Stimulated activated effector memory CD8-positive, alpha-beta T cell treated with anti-CD3 and anti-CD28 coated beads, Interleukin-12 subunit alpha, Interleukin-12 subunit beta, amount 100 ng/mL, for 72 hours (primary cell): Measurements from ENCODE around the gene DDX51.
"Not testable (repeated sequence)": the region's sequence is repeated elsewhere in the genome, so short reads cannot be mapped to it uniquely, and the experiment has no call there.

Experiments used
- ATAC-seq: fragments of 150-1000 bp; cut with Tn5 transposase; 2 replicates; pipeline ENCODE4 v1.10.0; 2021
- DNase-seq, 2 donors: peaks; one replicate each; pipeline ENCODE4 v3.0.0; 2021 to 2022; ENCODE audit warnings: low spot score in 2 of 2
- H3K27ac Mint-ChIP-seq: one replicate; pipeline ENCODE4 v1.8.0; 2022; ENCODE audit warnings: mild to moderate bottlenecking, mixed read lengths
- H3K36me3 Mint-ChIP-seq: one replicate; pipeline ENCODE4 v1.8.0; 2022; ENCODE audit warnings: mild to moderate bottlenecking, mixed read lengths
- H3K4me1 Mint-ChIP-seq: one replicate; pipeline ENCODE4 v1.8.0; 2022; ENCODE audit warnings: mixed read lengths
- H3K4me3 Mint-ChIP-seq: one replicate; pipeline ENCODE4 v1.8.0; 2022; ENCODE audit warnings: mild to moderate bottlenecking, mixed read lengths
- H3K9me3 Mint-ChIP-seq: one replicate; pipeline ENCODE4 v1.8.0; 2022; ENCODE audit warnings: mixed read lengths

The DDX51 gene

DNA sequence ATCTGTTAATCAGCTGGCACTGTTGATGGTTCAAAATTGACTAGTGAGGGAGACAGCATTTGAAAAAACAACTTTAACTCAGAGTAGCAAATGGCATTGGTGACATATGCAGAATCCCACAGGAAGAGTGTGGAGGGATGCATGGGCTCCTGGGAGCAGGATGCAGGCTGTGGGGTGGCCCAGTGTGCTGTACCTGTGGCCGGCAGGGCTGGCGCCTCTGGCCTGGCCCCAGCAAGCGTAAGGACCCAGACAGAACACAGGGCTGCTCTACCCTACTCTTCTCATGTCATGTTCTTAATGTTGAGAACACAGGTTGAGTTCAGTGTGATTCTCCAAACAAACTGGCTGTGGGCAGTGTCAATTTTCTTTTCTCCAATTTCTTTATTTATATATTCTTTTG lies 33.4 kb downstream of the DDX51 start:
- H3K4me1 Mint-ChIP-seq: no peaks in the 10 kb centered on the region
- DNase-seq: no peak
- no peak overlapping the region for H3K4me3 Mint-ChIP-seq
- no peaks in the 10 kb centered on the region for H3K9me3 Mint-ChIP-seq
- ATAC-seq: no peak
- H3K36me3 Mint-ChIP-seq: peaks cover 78% of the 10 kb centered on the region
- no peak overlapping the region for H3K27ac Mint-ChIP-seq

DNA sequence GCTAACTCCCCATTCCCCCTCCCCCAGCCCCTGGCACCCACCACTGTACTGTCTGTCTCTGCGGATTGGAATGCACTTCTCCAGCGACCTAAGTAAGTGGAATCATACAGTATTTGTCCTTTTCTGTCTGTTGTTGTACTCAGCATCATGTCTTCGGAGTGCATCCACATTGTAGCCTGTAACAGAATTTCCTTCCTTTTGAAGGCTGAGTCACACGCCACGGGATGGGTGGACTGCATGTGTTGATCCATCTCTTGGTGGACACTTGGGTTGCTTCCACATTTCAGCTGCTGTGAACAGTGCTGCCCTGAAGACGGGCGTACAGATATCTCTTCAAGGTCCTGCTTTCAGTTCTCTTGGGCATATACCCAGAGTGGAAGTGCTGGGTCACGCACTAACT lies 34.4 kb downstream of the DDX51 start:
- Mint-ChIP-seq H3K9me3 (no peaks in the 10 kb centered on the region), H3K36me3 (peaks cover 69% of the 10 kb centered on the region), H3K27ac (no peak overlapping the region), H3K4me3 (no peak overlapping the region), H3K4me1 (no peaks in the 10 kb centered on the region)
- ATAC-seq (no peak), DNase-seq (no peak)

DNA sequence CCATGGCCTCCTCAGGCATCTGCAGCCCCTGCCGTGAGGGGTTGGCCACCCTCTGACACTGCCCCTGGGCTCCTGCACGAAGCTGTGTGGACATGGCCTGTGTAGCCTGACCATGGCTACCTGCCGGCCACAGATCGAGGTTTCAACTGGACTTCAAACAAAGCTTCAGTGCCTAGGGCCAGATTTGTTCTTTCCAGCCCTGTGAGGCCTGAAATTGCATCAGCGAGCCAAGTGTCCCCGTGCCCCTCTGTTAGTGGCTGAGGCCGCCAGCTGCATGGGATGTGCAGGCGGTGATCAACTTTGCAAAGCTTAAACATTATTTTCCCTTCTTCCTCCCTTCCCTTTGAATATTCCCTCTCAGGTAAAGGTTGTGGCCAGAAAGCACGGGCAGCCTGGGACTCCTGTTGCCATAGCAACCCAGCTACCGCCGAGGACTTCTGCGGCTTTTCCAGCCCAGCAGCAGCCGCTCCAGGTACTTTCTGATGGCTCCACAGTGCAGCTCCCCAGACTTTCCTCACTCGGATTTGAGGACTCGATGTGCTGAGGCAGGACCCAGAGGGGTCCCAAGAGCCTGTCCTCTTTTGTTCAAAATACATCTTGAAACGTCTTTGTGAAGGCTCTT lies 35.8 kb downstream of the DDX51 start:
- Mint-ChIP-seq H3K9me3 (no peaks in the 10 kb centered on the region), H3K36me3 (peaks cover 55% of the 10 kb centered on the region), H3K4me3 (no peak overlapping the region), H3K4me1 (no peaks in the 10 kb centered on the region), H3K27ac (no peak overlapping the region)
- ATAC-seq (no peak), DNase-seq (no peak)

DNA sequence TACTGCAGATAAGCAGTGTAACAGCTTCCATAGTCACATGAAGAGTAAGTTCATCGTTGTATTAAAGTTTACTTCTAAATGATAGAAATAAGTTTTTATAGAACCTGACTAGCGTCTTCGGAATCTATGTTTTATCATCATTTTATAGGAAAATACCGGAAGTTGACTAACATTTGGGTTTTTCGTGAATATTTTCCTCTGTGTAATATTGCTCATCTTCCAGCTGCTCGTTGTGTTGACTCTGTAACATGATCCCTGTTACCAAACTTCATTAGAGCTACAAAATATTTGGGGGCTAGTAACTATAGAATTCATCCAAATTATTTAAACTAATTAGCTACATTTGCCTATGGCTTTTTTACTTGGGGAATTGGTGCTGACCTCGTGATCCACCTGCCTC lies 37.2 kb downstream of the DDX51 start:
- H3K9me3 Mint-ChIP-seq: no peaks in the 10 kb centered on the region
- DNase-seq: no peak
- no peak for ATAC-seq
- H3K27ac Mint-ChIP-seq: no peak overlapping the region
- H3K4me1 Mint-ChIP-seq: no peaks in the 10 kb centered on the region
- H3K4me3 Mint-ChIP-seq: no peak overlapping the region
- H3K36me3 Mint-ChIP-seq: peaks cover 42% of the 10 kb centered on the region

DNA sequence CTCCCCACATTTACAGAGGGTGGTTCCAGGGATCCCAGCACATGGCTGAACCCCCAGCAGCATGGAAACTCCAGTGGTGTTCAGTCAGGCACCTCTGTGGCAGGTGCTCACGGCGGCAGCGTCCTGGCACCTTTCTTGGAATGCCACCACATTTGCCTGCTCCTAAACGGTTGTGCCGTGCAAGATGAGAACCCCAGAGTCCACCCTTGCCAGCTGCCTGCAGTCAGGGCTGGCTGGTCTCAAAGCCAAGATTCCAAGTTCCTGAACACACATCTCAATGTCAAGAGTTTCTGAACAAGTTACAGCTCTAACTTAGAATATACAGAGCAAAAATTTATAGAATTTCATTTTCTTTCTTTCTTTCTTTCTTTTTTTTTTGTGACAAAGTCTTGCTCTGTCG lies 38.7 kb downstream of the DDX51 start:
- Mint-ChIP-seq H3K27ac (no peak overlapping the region), H3K36me3 (peaks cover 35% of the 10 kb centered on the region), H3K9me3 (no peaks in the 10 kb centered on the region), H3K4me1 (no peaks in the 10 kb centered on the region), H3K4me3 (no peak overlapping the region)
- DNase-seq (no peak), ATAC-seq (no peak)

DNA sequence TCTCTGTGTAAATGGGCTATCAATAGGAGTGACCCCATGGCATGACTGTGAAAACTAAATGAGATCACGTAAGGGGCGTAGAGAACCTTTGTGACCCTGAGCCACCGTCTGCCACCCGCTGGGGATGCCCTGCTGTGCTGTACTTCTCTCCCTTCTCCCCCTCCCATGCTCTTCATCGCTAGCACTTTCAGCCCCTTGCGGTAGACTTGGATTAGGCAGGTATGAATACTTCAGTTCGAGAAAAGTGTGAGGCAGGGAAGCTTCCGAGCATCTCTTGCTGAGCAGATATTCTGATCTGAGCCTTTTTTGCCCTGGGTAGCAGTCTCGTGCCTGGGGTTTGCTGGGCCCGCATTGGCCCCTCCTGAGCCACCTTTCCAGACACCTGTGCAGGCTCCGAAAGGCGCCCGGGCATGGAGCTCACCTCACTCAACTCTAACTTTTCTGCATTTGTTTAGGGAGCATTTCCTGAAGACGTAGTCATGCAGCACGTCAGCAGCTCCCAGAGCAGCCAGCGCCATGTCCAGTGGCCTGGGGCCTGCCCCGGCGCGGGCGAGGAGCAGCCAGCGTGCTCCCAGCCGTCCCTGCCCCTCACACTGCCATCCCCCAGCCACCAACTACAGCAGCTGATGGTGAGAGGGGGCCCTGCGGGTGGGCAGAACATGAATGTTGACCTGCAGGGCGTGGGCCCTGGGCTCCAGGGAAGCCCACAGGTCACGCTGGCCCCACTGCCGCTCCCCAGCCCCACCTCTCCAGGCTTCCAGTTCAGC lies 40.4 kb downstream of the DDX51 start:
- no peak for DNase-seq
- Mint-ChIP-seq H3K27ac (no peak overlapping the region), H3K36me3 (peaks cover 39% of the 10 kb centered on the region), H3K4me3 (no peak overlapping the region), H3K4me1 (no peaks in the 10 kb centered on the region), H3K9me3 (no peaks in the 10 kb centered on the region)
- ATAC-seq: no peak

DNA sequence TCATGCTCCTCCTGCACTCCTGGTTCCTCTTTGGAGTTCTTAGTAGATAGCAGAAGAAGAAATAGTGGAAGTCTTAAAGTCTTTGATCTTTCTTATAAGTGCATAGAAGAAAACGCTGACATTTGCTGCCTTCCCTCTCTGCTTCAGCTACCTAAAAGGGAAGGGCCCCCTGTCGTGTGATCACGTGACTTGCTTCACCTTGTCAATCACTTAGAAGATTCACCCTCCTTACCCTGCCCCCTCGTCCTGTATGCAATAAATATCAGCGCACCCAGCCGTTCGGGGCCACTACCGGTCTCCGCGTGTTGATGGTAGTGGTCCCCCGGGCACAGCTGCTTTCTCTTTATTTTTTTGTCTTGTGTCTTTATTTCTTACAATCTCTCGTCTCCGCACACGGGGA lies 41.0 kb downstream of the DDX51 start:
- not testable (repeated sequence) for H3K9me3 Mint-ChIP-seq, ATAC-seq, H3K4me3 Mint-ChIP-seq, H3K4me1 Mint-ChIP-seq, H3K27ac Mint-ChIP-seq, DNase-seq
- peaks cover 39% of the 10 kb centered on the region for H3K36me3 Mint-ChIP-seq

DNA sequence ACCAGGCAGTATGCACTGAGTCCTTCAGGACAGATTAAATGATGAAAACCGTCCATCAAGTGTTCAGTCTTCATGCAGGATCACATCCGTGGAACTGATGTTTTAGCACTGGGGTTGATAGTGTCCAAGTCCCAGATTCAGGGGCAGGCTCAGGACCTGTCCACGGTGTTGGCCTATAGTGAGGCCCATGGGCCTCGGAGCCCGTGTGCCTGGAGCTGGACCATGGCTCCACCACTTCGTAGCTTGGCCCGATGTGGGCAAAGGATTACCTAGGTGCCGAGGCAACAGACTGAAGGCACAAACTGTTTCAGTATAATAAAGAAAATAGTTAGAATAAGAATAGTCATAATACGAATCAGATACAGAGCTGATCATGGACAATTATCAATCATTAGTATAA lies 41.8 kb downstream of the DDX51 start:
- Mint-ChIP-seq H3K9me3 (no peaks in the 10 kb centered on the region), H3K4me3 (no peak overlapping the region), H3K4me1 (no peaks in the 10 kb centered on the region), H3K27ac (no peak overlapping the region), H3K36me3 (peaks cover 34% of the 10 kb centered on the region)
- no peak for ATAC-seq
- no peak for DNase-seq

DNA sequence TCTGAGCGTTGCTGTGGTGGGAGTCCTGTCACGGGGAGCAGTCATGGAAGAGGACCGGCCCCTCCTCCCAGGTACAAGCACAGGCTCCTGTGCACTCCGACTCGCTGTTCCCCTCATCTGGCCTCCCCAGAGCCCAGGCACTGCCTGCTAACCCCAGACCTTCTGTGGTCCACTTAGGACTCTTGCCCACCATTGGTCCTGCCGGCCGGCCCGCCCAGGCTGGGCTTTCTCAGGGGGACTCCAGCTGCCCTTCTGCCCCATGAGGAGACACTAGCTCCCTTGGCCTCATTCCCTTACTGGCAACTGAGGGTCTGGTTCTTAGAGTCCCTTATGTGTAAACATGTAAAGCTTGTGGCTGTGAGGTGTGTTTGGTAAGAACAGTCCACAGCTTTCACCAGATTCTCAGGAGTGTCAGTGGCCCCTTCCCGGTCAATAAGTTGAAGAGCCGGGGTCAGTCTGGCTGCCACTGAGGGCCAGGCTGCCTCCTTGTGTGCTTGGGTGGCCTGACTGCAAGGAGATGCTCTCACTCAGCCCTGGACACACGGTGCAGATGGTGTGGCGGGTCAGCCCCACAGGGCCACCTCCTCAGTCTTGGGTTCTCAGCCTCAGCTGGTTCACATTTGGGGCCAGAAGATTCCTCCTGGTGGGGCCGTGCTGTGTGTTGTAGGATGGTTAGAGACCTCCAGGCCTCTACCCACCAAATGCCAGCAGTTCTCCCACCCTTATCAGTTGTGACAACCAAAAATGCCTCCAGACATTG lies 43.6 kb downstream of the DDX51 start:
- peaks cover 4% of the 10 kb centered on the region for H3K9me3 Mint-ChIP-seq
- H3K36me3 Mint-ChIP-seq: peaks cover 37% of the 10 kb centered on the region
- no peak for ATAC-seq
- H3K27ac Mint-ChIP-seq: no peak overlapping the region
- no peak overlapping the region for H3K4me3 Mint-ChIP-seq
- peaks cover 7% of the 10 kb centered on the region for H3K4me1 Mint-ChIP-seq
- DNase-seq: no peak

DNA sequence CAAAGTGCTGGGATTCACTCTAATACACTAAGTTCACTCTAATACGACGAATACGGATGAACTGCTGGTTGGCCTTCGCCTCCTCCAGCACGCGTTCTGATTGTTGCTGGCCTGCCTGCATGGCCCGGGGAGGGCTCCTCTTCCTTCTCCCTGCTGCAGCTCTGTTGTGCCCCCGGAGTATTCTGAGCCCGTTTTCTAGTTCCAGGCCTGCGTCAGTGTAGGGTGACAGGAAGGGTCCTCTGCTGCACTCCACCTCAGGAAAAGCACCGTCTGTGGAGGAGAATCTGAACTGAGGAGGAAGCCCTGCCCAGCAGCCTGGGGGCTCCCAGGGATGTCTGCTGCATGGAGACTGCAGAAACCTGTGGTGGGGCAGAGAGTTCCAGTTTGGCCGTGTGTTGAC lies 44.4 kb downstream of the DDX51 start:
- DNase-seq (no peak), ATAC-seq (no peak)
- peak overlapping the region; percentile 26 for H3K27ac Mint-ChIP-seq
- peaks cover 4% of the 10 kb centered on the region for H3K9me3 Mint-ChIP-seq
- H3K36me3 Mint-ChIP-seq: peaks cover 41% of the 10 kb centered on the region
- peaks cover 8% of the 10 kb centered on the region for H3K4me1 Mint-ChIP-seq
- no peak overlapping the region for H3K4me3 Mint-ChIP-seq

DNA sequence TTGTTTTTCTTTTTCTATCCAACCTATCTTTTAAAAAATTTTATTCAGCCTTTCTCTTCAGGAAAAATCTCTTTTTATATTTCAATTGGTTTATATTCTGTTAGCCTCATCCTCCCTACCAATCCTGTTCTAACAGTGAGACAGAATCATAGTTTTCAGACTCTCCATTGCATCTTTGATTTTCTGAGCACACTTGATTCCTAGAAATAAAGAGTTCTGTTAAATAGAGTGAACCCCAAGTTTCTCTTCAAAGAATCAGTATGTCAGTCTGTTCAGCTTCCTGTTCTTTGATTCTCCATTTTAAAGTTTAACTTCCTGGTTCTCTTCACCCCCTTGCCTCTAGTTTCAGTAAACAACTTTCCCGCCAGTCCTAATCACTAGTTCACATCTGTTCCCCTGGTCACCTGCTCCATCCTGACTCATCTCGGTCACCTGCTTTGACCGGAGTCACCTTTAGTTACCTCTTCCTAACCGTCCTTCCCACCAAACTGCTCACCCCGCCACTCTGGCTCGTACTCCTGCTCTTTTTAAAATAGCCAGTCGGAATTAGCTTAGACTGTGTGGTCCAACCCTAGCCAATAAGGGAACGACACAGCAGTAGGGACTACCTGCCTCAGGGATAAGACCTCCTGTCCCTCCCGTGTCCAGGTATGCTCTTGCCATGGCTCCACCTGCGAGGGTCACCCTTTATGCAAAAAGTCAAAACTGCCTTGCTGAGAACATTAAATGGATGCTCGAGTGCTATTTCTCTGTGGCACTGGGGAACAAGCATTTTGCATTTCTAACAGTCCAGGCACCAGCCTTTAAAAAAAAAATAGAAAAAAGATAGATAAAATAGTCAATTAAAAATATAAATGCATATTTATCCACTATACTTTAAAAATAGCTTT lies 48.4 kb downstream of the DDX51 start:
- H3K4me3 Mint-ChIP-seq: no peak overlapping the region
- peaks cover 8% of the 10 kb centered on the region for H3K4me1 Mint-ChIP-seq
- peaks cover 4% of the 10 kb centered on the region for H3K9me3 Mint-ChIP-seq
- peak overlapping the region; percentile 88 for H3K27ac Mint-ChIP-seq
- H3K36me3 Mint-ChIP-seq: peaks cover 61% of the 10 kb centered on the region
- DNase-seq (no peak), ATAC-seq (no peak)

DNA sequence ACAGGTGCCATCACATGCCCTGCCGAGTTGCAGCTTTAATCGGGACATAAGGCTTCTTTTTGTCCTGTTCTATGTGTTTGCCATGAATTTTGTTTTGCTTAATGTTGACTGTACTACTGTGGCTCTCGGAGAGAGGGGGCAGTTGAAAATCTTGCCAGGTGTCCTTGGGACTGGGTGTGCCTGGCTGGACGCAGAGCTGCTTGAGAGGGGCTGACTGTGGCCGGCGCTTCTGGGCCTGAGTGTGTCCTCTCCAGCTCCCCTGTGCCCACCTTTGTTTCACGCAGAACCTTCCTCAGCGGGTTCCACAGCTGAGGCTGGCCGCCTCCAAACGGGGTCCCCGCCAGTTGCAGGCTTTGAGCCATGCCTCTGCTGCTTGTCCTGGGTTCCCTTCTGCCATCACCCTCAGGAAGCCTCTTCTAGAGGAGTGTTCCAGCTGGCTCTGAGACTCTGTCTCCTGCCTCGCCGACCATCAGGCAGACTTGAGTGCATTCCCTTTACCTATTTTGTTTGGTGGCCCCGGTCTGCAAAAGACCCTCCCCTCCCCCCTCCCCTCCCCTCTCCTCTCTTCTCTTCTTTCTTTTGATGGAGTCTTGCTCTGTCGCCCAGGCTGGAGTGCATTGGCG lies 49.7 kb downstream of the DDX51 start:
- ATAC-seq: no peak
- Mint-ChIP-seq H3K4me1 (peaks cover 17% of the 10 kb centered on the region), H3K36me3 (peaks cover 66% of the 10 kb centered on the region)

DNA sequence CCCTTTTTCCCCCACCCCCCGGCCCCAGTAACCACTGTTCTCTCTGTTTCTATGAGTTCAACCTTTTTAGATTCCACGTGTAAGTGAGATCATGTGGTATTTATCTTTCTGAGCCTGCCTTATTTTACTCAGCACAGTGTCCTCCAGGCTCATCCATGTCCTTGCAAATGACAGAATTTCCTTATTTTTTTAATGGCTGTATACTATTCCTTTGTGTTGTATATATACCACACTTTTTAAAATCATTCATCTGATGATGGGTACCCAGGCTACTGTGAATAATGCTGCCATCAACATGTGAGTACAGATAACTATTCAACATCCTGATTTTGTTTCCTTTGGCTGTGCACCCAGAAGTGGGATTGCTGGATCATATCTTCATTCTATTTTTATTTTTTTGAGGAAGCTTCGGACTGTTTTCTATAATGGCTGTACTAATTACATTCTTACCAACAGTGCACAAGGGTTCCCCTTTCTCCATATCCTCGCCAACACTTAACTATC lies 54.7 kb downstream of the DDX51 start:
- no peaks in the 10 kb centered on the region for H3K9me3 Mint-ChIP-seq
- H3K4me1 Mint-ChIP-seq: peaks cover 27% of the 10 kb centered on the region
- peaks cover 66% of the 10 kb centered on the region for H3K36me3 Mint-ChIP-seq
- DNase-seq: no peak
- H3K27ac Mint-ChIP-seq: no peak overlapping the region
- H3K4me3 Mint-ChIP-seq: no peak overlapping the region
- no peak for ATAC-seq

More for the DNA sequence above, 49.7 kb downstream of the DDX51 start:
- peaks cover 4% of the 10 kb centered on the region for H3K9me3 Mint-ChIP-seq
- H3K4me3 Mint-ChIP-seq: no peak overlapping the region
- H3K27ac Mint-ChIP-seq: no peak overlapping the region
- DNase-seq: no peak
